Ishikawa (cell line): ENCODE measurements around the gene TRIP13.

Experiments used
- CEBPB ChIP-seq: IDR thresholded peaks from 2 replicates; pipeline ENCODE4 v1.6.1; 2012
- RAD21 ChIP-seq: IDR thresholded peaks from 2 replicates; pipeline ENCODE4 v1.6.1; 2012; ENCODE audit warnings: low read depth
- REST ChIP-seq: IDR thresholded peaks from 2 replicates; pipeline ENCODE4 v1.6.1; 2012; ENCODE audit warnings: low read depth, mild to moderate bottlenecking
- TEAD4 ChIP-seq: IDR thresholded peaks from 2 replicates; pipeline ENCODE4 v1.6.1; 2012

GRCh38 chr5:867300-867870 is 25.3 kb upstream of the TRIP13 start:
- TF ChIP-seq REST = no peak
- no peak for TF ChIP-seq RAD21
- TF ChIP-seq CEBPB = no peak
- TF ChIP-seq TEAD4 = no peak
